Astrocyte (in vitro differentiated cells and primary cell): ENCODE data around the gene EXOSC9. TPM values are rescaled to one million over a fixed set of nuclear protein-coding genes. Genes with fewer than 3 reads are reported as not detected.

ENCODE experiments used
- DNase-seq: peaks from one replicate; pipeline ENCODE4 v3.0.0-alpha.2; 2010; ENCODE audit warnings: low read depth
- FAIRE-seq: peaks from 2 replicates; lab custom pipeline; 2011; peaks lifted over from hg19 to GRCh38; lab: Jason Lieb, UNC
- H2AFZ ChIP-seq: 2 replicates; pipeline ENCODE4 v1.6.0; 2012; ENCODE audit warnings: low read depth, low read length, inconsistent platforms
- H3K27ac ChIP-seq: 2 replicates; pipeline ENCODE4 v1.5.1; 2011; ENCODE audit warnings: low read depth, low read length, inconsistent platforms
- H3K27me3 ChIP-seq: 2 replicates; pipeline ENCODE4 v1.6.0; 2011; ENCODE audit warnings: low read length, inconsistent platforms; ENCODE audit not compliant: insufficient read depth
- H3K36me3 ChIP-seq: 2 replicates; pipeline ENCODE4 v1.5.1; 2011; ENCODE audit warnings: low read length, inconsistent platforms; ENCODE audit not compliant: insufficient read depth
- H3K4me1 ChIP-seq: 2 replicates; pipeline ENCODE4 v1.5.1; 2011; ENCODE audit warnings: low read length, inconsistent platforms; ENCODE audit not compliant: insufficient read depth
- H3K4me2 ChIP-seq: 2 replicates; pipeline ENCODE4 v1.6.0; 2012; ENCODE audit warnings: low read length, inconsistent platforms
- H3K4me3 ChIP-seq: 2 replicates; pipeline ENCODE4 v1.5.1; 2011; ENCODE audit warnings: low read depth, mild to moderate bottlenecking, low read length, inconsistent platforms; ENCODE audit not compliant: insufficient read depth
- H3K79me2 ChIP-seq: 2 replicates; pipeline ENCODE4 v1.6.0; 2012; ENCODE audit warnings: mild to moderate bottlenecking, low read length, inconsistent platforms; ENCODE audit not compliant: insufficient read depth
- H3K9ac ChIP-seq: 2 replicates; pipeline ENCODE4 v1.6.0; 2012; ENCODE audit warnings: mild to moderate bottlenecking, low read length, inconsistent platforms
- H3K9me3 ChIP-seq: 2 replicates; pipeline ENCODE4 v1.5.1; 2012; ENCODE audit warnings: low read depth, mild to moderate bottlenecking, low read length, inconsistent platforms; ENCODE audit not compliant: insufficient read depth
- H4K20me1 ChIP-seq: 2 replicates; pipeline ENCODE4 v1.6.0; 2012; ENCODE audit warnings: low read length, inconsistent platforms; ENCODE audit not compliant: insufficient read depth
- H3K27ac Mint-ChIP-seq: one replicate; pipeline ENCODE4 v1.8.0; 2021; ENCODE audit warnings: mild to moderate bottlenecking, mixed read lengths; ENCODE audit not compliant: unreplicated experiment
- H3K27me3 Mint-ChIP-seq: one replicate; pipeline ENCODE4 v1.8.0; 2021; ENCODE audit warnings: low read depth, mixed read lengths; ENCODE audit not compliant: unreplicated experiment
- H3K36me3 Mint-ChIP-seq: one replicate; pipeline ENCODE4 v1.8.0; 2021; ENCODE audit warnings: low read depth, mixed read lengths; ENCODE audit not compliant: unreplicated experiment
- H3K4me1 Mint-ChIP-seq: one replicate; pipeline ENCODE4 v1.8.0; 2021; ENCODE audit warnings: low read depth, mixed read lengths; ENCODE audit not compliant: unreplicated experiment
- H3K4me3 Mint-ChIP-seq: one replicate; pipeline ENCODE4 v1.8.0; 2021; ENCODE audit warnings: mild to moderate bottlenecking, moderate library complexity, mixed read lengths; ENCODE audit not compliant: unreplicated experiment
- H3K9me3 Mint-ChIP-seq: one replicate; pipeline ENCODE4 v1.8.0; 2021; ENCODE audit warnings: mild to moderate bottlenecking, mixed read lengths; ENCODE audit not compliant: unreplicated experiment
- EZH2 ChIP-seq: IDR thresholded peaks from 2 replicates; pipeline ENCODE4 v1.6.1; 2012; ENCODE audit warnings: mild to moderate bottlenecking, low read length, inconsistent platforms; ENCODE audit not compliant: insufficient read depth
- total RNA-seq: library from RNA; stranded (reverse); gene quantifications from 2 replicates; pipeline ENCODE4 v1.2.1, GENCODE V29; 2021
- TF ChIP-seq, protein P1 (sequence below): IDR thresholded peaks from 2 replicates; pipeline ENCODE4 v1.5.1; 2011; ENCODE audit warnings: low read depth, mild to moderate bottlenecking, inconsistent platforms, low read length, moderate library complexity; ENCODE audit not compliant: insufficient read depth

Gene EXOSC9
- total RNA-seq, 1 donor from 2014 or later: 18.3 TPM

DNA sequence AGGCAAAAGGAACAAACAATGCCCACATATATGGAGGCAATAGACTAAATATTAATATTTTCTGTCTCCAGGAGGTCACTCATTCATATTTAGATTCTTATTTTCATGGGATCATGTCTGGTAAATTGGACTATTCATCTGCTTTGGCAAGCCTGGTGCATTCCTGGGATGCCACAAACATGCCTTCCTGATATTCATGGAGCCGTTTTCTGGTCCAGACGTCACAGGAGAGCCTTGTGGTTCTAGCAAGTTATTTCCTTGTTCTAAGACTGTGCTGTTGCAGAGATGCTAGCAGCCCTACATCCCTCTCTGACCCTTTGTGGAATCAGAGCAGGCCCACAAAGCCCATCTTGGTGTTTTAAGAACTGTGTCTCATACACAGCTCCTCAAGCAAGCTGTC lies 16.1 kb upstream of the EXOSC9 start:
- Mint-ChIP-seq H3K4me1 (peaks cover 26% of the 10 kb centered on the region), H3K4me3 (peak overlapping the region; percentile 35), H3K27ac (peak overlapping the region; percentile 75), H3K27me3 (peaks cover 6% of the 10 kb centered on the region), H3K9me3 (peaks cover 4% of the 10 kb centered on the region), H3K36me3 (no peaks in the 10 kb centered on the region)
- Histone ChIP-seq H3K36me3 (no peaks in the 10 kb centered on the region), H3K9ac (peak overlapping the region; percentile 61), H4K20me1 (no peaks in the 10 kb centered on the region), H3K4me2 (peak overlapping the region; percentile 50), H3K4me1 (peaks cover 25% of the 10 kb centered on the region), H3K9me3 (no peaks in the 10 kb centered on the region), H3K79me2 (no peaks in the 10 kb centered on the region), H3K4me3 (no peak overlapping the region), H3K27ac (peak overlapping the region; percentile 88), H3K27me3 (no peaks in the 10 kb centered on the region), H2AFZ (peak overlapping the region; percentile 29)
- TF ChIP-seq EZH2: no peak
- peak; percentile 78 for FAIRE-seq
- DNase-seq: peak; percentile 97

DNA sequence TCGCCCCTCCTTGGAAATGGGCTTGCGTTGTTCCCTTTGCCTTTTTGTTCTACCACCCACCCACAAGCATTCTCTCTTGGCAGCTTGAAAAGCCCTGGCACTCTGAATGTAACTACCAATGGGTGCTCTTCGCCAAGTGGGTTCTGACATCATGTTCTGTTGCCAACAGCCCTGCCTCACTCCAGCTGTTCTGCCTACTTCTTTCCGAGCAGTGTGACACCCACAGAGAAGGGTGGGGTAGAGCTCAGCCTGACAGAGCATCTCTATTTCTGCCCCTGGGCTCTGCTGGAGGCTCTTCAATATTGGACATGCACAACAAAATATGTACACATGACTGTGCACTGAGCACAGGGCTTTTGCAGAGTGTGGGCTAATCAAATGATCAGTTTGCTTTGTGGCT lies 15.6 kb upstream of the EXOSC9 start:
- Histone ChIP-seq H3K9me3 (no peaks in the 10 kb centered on the region), H3K79me2 (no peaks in the 10 kb centered on the region), H3K4me2 (peak overlapping the region; percentile 50), H3K4me3 (no peak overlapping the region), H3K27me3 (no peaks in the 10 kb centered on the region), H3K27ac (peak overlapping the region; percentile 88), H4K20me1 (no peaks in the 10 kb centered on the region), H3K9ac (peak overlapping the region; percentile 61), H2AFZ (peak overlapping the region; percentile 29), H3K4me1 (peaks cover 30% of the 10 kb centered on the region), H3K36me3 (no peaks in the 10 kb centered on the region)
- peak overlapping the region; percentile 75 for H3K27ac Mint-ChIP-seq
- no peak for TF ChIP-seq EZH2
- TF ChIP-seq, protein P1, sequence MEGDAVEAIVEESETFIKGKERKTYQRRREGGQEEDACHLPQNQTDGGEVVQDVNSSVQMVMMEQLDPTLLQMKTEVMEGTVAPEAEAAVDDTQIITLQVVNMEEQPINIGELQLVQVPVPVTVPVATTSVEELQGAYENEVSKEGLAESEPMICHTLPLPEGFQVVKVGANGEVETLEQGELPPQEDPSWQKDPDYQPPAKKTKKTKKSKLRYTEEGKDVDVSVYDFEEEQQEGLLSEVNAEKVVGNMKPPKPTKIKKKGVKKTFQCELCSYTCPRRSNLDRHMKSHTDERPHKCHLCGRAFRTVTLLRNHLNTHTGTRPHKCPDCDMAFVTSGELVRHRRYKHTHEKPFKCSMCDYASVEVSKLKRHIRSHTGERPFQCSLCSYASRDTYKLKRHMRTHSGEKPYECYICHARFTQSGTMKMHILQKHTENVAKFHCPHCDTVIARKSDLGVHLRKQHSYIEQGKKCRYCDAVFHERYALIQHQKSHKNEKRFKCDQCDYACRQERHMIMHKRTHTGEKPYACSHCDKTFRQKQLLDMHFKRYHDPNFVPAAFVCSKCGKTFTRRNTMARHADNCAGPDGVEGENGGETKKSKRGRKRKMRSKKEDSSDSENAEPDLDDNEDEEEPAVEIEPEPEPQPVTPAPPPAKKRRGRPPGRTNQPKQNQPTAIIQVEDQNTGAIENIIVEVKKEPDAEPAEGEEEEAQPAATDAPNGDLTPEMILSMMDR: no peak
- DNase-seq: peak; percentile 41
- no peak overlapping the region for H3K4me3 Mint-ChIP-seq
- H3K27me3 Mint-ChIP-seq: peaks cover 6% of the 10 kb centered on the region
- H3K4me1 Mint-ChIP-seq: peaks cover 31% of the 10 kb centered on the region
- peaks cover 4% of the 10 kb centered on the region for H3K9me3 Mint-ChIP-seq
- H3K36me3 Mint-ChIP-seq: no peaks in the 10 kb centered on the region
- FAIRE-seq: no peak

DNA sequence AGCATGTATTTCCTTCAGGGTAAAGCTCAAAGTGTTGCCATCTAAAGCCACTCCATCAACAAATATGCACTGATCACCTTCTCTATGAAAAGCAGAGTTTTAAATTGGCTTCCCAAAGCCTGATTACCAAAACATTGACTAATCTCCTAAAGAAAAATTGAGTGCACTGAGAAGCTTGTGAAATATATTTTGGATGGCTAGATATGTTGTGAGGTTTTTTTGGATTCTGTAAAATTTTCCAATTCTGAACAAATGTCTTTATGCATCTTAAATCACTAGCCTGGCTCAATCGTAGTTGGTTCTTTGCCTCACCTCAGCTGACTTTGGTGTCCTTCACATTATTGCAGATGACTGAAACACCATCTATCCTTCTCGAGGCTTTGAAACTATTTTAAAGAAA lies 14.9 kb upstream of the EXOSC9 start:
- H3K9me3 Mint-ChIP-seq: peaks cover 4% of the 10 kb centered on the region
- TF ChIP-seq, protein P1: no peak
- TF ChIP-seq EZH2: no peak
- Histone ChIP-seq H3K27me3 (no peaks in the 10 kb centered on the region), H3K4me2 (no peak overlapping the region), H3K27ac (no peak overlapping the region), H3K79me2 (no peaks in the 10 kb centered on the region), H3K9ac (no peak overlapping the region), H2AFZ (no peak overlapping the region), H3K9me3 (no peaks in the 10 kb centered on the region), H3K4me1 (peaks cover 38% of the 10 kb centered on the region), H3K4me3 (no peak overlapping the region), H4K20me1 (no peaks in the 10 kb centered on the region), H3K36me3 (no peaks in the 10 kb centered on the region)
- FAIRE-seq (peak; percentile 52), DNase-seq (no peak)
- no peak overlapping the region for H3K27ac Mint-ChIP-seq
- H3K4me3 Mint-ChIP-seq: no peak overlapping the region
- H3K36me3 Mint-ChIP-seq: no peaks in the 10 kb centered on the region
- H3K27me3 Mint-ChIP-seq: peaks cover 6% of the 10 kb centered on the region
- H3K4me1 Mint-ChIP-seq: peaks cover 34% of the 10 kb centered on the region
